H9 (cell line): Measurements from ENCODE around the gene FCRL6. TPM values are rescaled to one million over a fixed set of nuclear protein-coding genes. Genes with fewer than 3 reads are reported as not detected.
A peak's percentile ranks its signal among the peaks of the same experiment; 100 is the strongest.

Experiments used
- DNase-seq: peaks from one replicate; pipeline ENCODE4 v3.0.0-alpha.2; 2017
- H2AFZ ChIP-seq: one replicate; pipeline ENCODE4 v1.6.1; 2013; ENCODE audit warnings: mild to moderate bottlenecking, low read length, control low read depth, moderate library complexity
- H2AK5ac ChIP-seq: 2 replicates; pipeline ENCODE4 v1.6.1; 2013; ENCODE audit warnings: low read length, control low read depth, mixed read lengths; ENCODE audit not compliant: insufficient read length
- H2BK120ac ChIP-seq: one replicate; pipeline ENCODE4 v1.6.1; 2013; ENCODE audit warnings: low read depth, mild to moderate bottlenecking, low read length, control low read depth, inconsistent platforms; ENCODE audit not compliant: poor library complexity, severe bottlenecking
- H2BK12ac ChIP-seq: 2 replicates; pipeline ENCODE4 v1.6.1; 2013; ENCODE audit warnings: low read length, control low read depth, mixed read lengths, low read depth; ENCODE audit not compliant: insufficient read length
- H2BK15ac ChIP-seq: 2 replicates; pipeline ENCODE4 v1.6.1; 2013; ENCODE audit warnings: low read depth, low read length, control low read depth
- H2BK20ac ChIP-seq: one replicate; pipeline ENCODE4 v1.6.1; 2013; ENCODE audit warnings: low read depth, mild to moderate bottlenecking, low read length, control low read depth, inconsistent platforms; ENCODE audit not compliant: poor library complexity, severe bottlenecking
- H2BK5ac ChIP-seq: 2 replicates; pipeline ENCODE4 v1.6.1; 2013; ENCODE audit warnings: low read length, control low read depth, mixed read lengths; ENCODE audit not compliant: insufficient read length
- H3K14ac ChIP-seq: 2 replicates; pipeline ENCODE4 v1.6.1; 2013; ENCODE audit warnings: low read length, control low read depth; ENCODE audit not compliant: insufficient read depth
- H3K18ac ChIP-seq: 2 replicates; pipeline ENCODE4 v1.6.1; 2013; ENCODE audit warnings: low read depth, mild to moderate bottlenecking, mixed read lengths, low read length, control low read depth; ENCODE audit not compliant: insufficient read length
- H3K23ac ChIP-seq: 2 replicates; pipeline ENCODE4 v1.6.1; 2013; ENCODE audit warnings: low read length, control low read depth, mixed read lengths, low read depth; ENCODE audit not compliant: insufficient read length
- H3K23me2 ChIP-seq: 2 replicates; pipeline ENCODE4 v1.6.1; 2013; ENCODE audit warnings: low read depth, mild to moderate bottlenecking, mixed read lengths, low read length, control low read depth; ENCODE audit not compliant: insufficient read length, poor library complexity, severe bottlenecking
- H3K27ac ChIP-seq: 2 replicates; pipeline ENCODE4 v1.5.1; 2013; ENCODE audit warnings: low read length, control low read depth, mixed read lengths, low read depth; ENCODE audit not compliant: insufficient read length
- H3K27me3 ChIP-seq: 2 replicates; pipeline ENCODE4 v1.6.1; 2013; ENCODE audit warnings: low read length, control low read depth, inconsistent platforms; ENCODE audit not compliant: insufficient read depth
- H3K4ac ChIP-seq: 2 replicates; pipeline ENCODE4 v1.6.1; 2013; ENCODE audit warnings: low read depth, mild to moderate bottlenecking, control low read depth, inconsistent platforms, low read length, moderate library complexity
- H3K4me1 ChIP-seq: 2 replicates; pipeline ENCODE4 v1.6.1; 2013; ENCODE audit warnings: low read length, control low read depth, inconsistent platforms; ENCODE audit not compliant: insufficient read depth
- H3K4me2 ChIP-seq: 2 replicates; pipeline ENCODE4 v1.6.1; 2013; ENCODE audit warnings: low read length, control low read depth, mixed read lengths; ENCODE audit not compliant: insufficient read length, insufficient read depth
- H3K56ac ChIP-seq: 2 replicates; pipeline ENCODE4 v1.6.1; 2013; ENCODE audit warnings: low read depth, mild to moderate bottlenecking, mixed read lengths, low read length, control low read depth; ENCODE audit not compliant: insufficient read length
- H3K79me1 ChIP-seq: 2 replicates; pipeline ENCODE4 v1.6.1; 2013; ENCODE audit warnings: low read depth, mild to moderate bottlenecking, moderate library complexity, low read length, control low read depth, inconsistent platforms; ENCODE audit not compliant: insufficient read depth, poor library complexity, severe bottlenecking
- H3K79me2 ChIP-seq: 2 replicates; pipeline ENCODE4 v1.6.1; 2013; ENCODE audit warnings: low read length, control low read depth, inconsistent platforms; ENCODE audit not compliant: insufficient read depth
- H3K9ac ChIP-seq: 2 replicates; pipeline ENCODE4 v1.6.1; 2013; ENCODE audit warnings: low read length, control low read depth, mixed read lengths; ENCODE audit not compliant: insufficient read length; ENCODE audit errors: extremely low read depth
- H3K9me3 ChIP-seq: one replicate; pipeline ENCODE4 v1.6.1; 2013; ENCODE audit warnings: low read depth, low read length, inconsistent platforms; ENCODE audit not compliant: control insufficient read depth
- H3T11ph ChIP-seq: one replicate; pipeline ENCODE4 v1.6.1; 2013; ENCODE audit warnings: mild to moderate bottlenecking, low read length, control low read depth, inconsistent platforms
- H4K20me1 ChIP-seq: one replicate; pipeline ENCODE4 v1.6.1; 2013; ENCODE audit not compliant: control insufficient read depth, insufficient read length, insufficient read depth
- H4K5ac ChIP-seq: 2 replicates; pipeline ENCODE4 v1.6.1; 2013; ENCODE audit warnings: low read depth, mild to moderate bottlenecking, mixed read lengths, low read length, control low read depth; ENCODE audit not compliant: insufficient read length
- H4K8ac ChIP-seq: replicated peaks from 2 replicates; pipeline ENCODE4 v1.6.1; 2013; ENCODE audit warnings: low read length, control low read depth, mixed read lengths, low read depth; ENCODE audit not compliant: insufficient read length
- H4K91ac ChIP-seq: 2 replicates; pipeline ENCODE4 v1.6.1; 2013; ENCODE audit warnings: low read depth, mild to moderate bottlenecking, moderate library complexity, mixed read lengths, low read length, control low read depth; ENCODE audit not compliant: insufficient read length
- H3K27ac Mint-ChIP-seq, 3 experiments: 2 replicates in 2 of 3; 3 replicates in 1 of 3; pipeline ENCODE4 v1.8.0; 2020 to 2021; ENCODE audit warnings: mixed read lengths in 3 of 3, mild to moderate bottlenecking in 1 of 3, moderate library complexity in 1 of 3
- H3K27me3 Mint-ChIP-seq: 2 replicates; pipeline ENCODE4 v1.8.0; 2021; ENCODE audit warnings: low read depth, mild to moderate bottlenecking, moderate library complexity, mixed read lengths
- H3K36me3 Mint-ChIP-seq, 3 experiments: 2 replicates in 2 of 3; 3 replicates in 1 of 3; pipeline ENCODE4 v1.8.0; 2020 to 2021; ENCODE audit warnings: low read depth in 3 of 3, mixed read lengths in 3 of 3; ENCODE audit not compliant: insufficient read depth in 1 of 3
- H3K4me1 Mint-ChIP-seq, 2 experiments: 2 replicates each; pipeline ENCODE4 v1.8.0; 2020; ENCODE audit warnings: mixed read lengths in 2 of 2
- H3K4me3 Mint-ChIP-seq, 2 experiments: 2 replicates in 1 of 2; 3 replicates in 1 of 2; pipeline ENCODE4 v1.8.0; 2020 to 2021; ENCODE audit warnings: mild to moderate bottlenecking in 2 of 2, mixed read lengths in 2 of 2, moderate library complexity in 1 of 2
- H3K9me3 Mint-ChIP-seq, 2 experiments: 2 replicates in 1 of 2; 3 replicates in 1 of 2; pipeline ENCODE4 v1.8.0; 2020; ENCODE audit warnings: mild to moderate bottlenecking in 2 of 2, mixed read lengths in 2 of 2, moderate library complexity in 1 of 2
- CTCF ChIP-seq: fragments of 200-600 bp; sonication (generic); conservative IDR thresholded peaks from 3 replicates; pipeline ENCODE4 v1.8.0; 2021; ENCODE audit warnings: antibody characterized with exemption, mild to moderate bottlenecking
- WGBS: extraction: QIAGEN DNeasy Blood & Tissue Kit; methylation state at CpG from one replicate; pipeline ENCODE4 v1.1.7; 2013; ENCODE audit warnings: missing lambda C conversion rate, low lambda C conversion rate, mixed read lengths; ENCODE audit not compliant: insufficient read length; ENCODE audit errors: extremely low coverage; 5-methylcytosine and 5-hydroxymethylcytosine counted together
- total RNA-seq: library from RNA; stranded (reverse); gene quantifications from 2 replicates; pipeline ENCODE4 v1.2.1, GENCODE V29; 2021

Gene FCRL6
- total RNA-seq, 1 experiment from 2014 or later, result not detected

DNA sequence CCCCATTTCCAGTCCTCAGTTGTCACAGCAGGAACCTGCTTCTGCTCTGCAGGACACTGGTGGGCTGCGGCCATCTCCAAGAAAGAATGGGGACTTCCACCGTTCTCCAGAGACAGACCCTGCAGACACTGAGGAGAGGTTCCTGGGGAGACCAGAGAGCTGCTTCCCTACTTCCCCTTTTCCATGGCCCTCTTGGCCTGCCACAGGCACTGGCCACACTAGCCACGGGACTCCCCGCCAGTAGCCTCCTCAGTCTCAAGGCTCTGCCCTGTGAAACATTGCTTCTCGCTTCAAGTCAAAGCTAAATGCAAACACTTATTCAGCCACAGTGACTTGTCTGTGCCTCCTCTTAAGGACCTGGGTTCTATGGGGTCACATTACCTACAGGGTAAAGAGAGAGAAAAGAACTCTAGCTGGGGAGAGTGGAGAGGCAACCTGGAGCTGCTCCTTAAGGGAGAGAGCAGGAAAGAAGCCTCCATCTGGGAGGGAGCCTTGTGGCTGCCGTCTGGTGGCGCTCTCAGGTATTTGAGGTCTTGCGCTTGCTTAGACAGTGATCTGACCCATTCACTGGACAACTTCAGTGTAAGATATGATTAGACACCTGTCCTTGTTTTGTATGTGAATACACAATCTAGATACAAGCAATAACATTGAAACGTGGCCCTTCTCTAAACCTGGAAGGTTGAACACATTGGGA, 19.2 kb downstream of the FCRL6 start:
- H3K9ac ChIP-seq, result no peak overlapping the region
- H4K91ac ChIP-seq, result no peak overlapping the region
- H2BK20ac ChIP-seq, result no peak overlapping the region
- no peak overlapping the region for H3K18ac ChIP-seq
- no peak overlapping the region for H3K27ac ChIP-seq
- no peak overlapping the region for H2AK5ac ChIP-seq
- no peaks in the 10 kb centered on the region for H3K79me2 ChIP-seq
- no peak overlapping the region for H3K14ac ChIP-seq
- no peak overlapping the region for H3K4ac ChIP-seq
- peak; percentile 56 for DNase-seq
- H2AFZ ChIP-seq, result no peak overlapping the region
- H3K27me3 Mint-ChIP-seq, result peaks cover 28% of the 10 kb centered on the region
- peaks cover 12 to 18% of the 10 kb centered on the region in 2 experiments for H3K4me1 Mint-ChIP-seq
- no peaks in the 10 kb centered on the region for H3K9me3 ChIP-seq
- no peak overlapping the region for H2BK5ac ChIP-seq
- H4K20me1 ChIP-seq, result no peaks in the 10 kb centered on the region
- H3K9me3 Mint-ChIP-seq, result no peaks in the 10 kb centered on the region
- peak; percentile 52 for TF ChIP-seq CTCF
- H3K4me1 ChIP-seq, result peaks cover 2% of the 10 kb centered on the region; the same call in 1 of the 2 replicates
- no peaks in the 10 kb centered on the region for H3K27me3 ChIP-seq
- H3K23me2 ChIP-seq, result no peaks in the 10 kb centered on the region
- no peak overlapping the region for H2BK12ac ChIP-seq
- H3K27ac Mint-ChIP-seq, result no peak overlapping the region
- H3K56ac ChIP-seq, result no peak overlapping the region
- H3K23ac ChIP-seq, result no peak overlapping the region
- H2BK15ac ChIP-seq, result no peak overlapping the region
- no peaks in the 10 kb centered on the region for H3K36me3 Mint-ChIP-seq
- H4K8ac ChIP-seq, result no peak overlapping the region
- H2BK120ac ChIP-seq, result no peak overlapping the region
- H4K5ac ChIP-seq, result no peak overlapping the region
- H3T11ph ChIP-seq, result no peak overlapping the region
- no peak overlapping the region for H3K4me3 Mint-ChIP-seq
- H3K79me1 ChIP-seq, result no peaks in the 10 kb centered on the region
- WGBS, result no CpG with 5 or more reads among the region's 9 CpGs
- H3K4me2 ChIP-seq, result no peak overlapping the region
